ENCODE measurements around the gene ADAR.

Gene ADAR

DNA sequence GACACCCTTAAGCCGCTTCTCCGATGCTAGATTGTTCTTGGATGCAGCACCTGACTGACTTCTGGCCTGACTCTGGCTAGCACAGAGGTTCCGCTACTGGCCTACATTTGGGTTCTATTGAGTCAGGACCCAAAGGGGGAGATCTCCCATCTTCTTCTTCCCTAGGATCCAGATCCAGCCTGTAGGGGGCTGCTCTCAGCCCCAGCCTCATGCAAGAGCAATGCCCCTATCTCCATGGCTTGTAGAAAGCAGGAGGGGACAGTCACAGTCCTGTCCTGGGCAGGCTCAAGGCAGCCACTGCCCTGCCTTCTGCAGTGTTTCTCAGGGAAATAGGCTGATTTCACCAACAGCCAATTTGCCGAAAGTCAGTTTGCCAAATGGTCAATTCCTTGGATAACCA lies 6.3 kb upstream of the ADAR start:
- H3K36me3 ChIP-seq (ENCODE audit: control insufficient read depth in 1 of 2, insufficient read depth in 2 of 2, low read length in 2 of 2), result no peaks in the 10 kb centered on the region
- H3K4me1 ChIP-seq (ENCODE audit: control insufficient read depth in 1 of 2, insufficient read depth in 2 of 2, low read length in 2 of 2), result no peaks in the 10 kb centered on the region
- no peak overlapping the region for H3K27ac ChIP-seq (ENCODE audit: low read length)
- H3K27me3 ChIP-seq (ENCODE audit: low read depth, low read length), result no peaks in the 10 kb centered on the region
- no peaks in the 10 kb centered on the region for H3K9me3 ChIP-seq (ENCODE audit: control insufficient read depth in 1 of 2, low read length in 2 of 2)
- no peak overlapping the region for H3K4me3 ChIP-seq (ENCODE audit: low read depth in 1 of 2, low read length in 2 of 2)

DNA sequence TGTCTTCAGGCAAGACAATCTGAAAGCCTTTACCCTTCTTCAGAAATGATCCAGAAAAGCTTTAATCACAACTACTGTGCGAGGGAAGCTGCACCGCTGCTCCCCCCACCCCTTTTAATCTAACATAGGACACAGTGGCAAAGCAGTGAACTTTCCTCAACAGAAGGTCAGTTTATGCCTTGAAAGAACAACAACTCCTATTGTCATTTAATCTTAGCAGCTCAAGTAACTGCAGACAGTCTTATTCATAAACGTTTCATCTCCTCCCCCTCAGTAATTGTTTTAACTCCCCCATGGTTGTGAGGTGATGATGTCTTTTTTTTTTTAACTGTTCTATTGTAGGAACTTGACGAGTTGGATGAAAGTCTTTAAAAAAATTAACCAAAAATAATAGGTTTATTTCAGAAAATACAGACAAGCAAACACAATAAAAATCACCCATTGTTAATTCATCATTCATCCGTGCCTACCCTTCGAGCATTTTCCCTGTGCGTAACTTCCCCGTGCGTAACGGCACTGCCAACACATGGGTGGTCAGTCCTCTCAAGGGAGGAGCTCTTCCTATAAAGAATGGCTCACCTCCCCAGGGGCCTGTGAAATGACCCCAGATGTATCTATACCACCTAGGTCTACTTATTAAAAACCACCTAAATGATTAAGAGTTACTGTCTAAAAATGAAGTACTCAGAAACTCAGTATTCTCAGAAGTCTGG lies 3.3 kb upstream of the ADAR start:
- H3K36me3 ChIP-seq (ENCODE audit: control insufficient read depth in 1 of 2, insufficient read depth in 2 of 2, low read length in 2 of 2), result peaks cover 0 to 5% of the 10 kb centered on the region in 2 donors
- no peak overlapping the region for H3K4me3 ChIP-seq (ENCODE audit: low read depth in 1 of 2, low read length in 2 of 2)
- no peaks in the 10 kb centered on the region for H3K27me3 ChIP-seq (ENCODE audit: low read depth, low read length)
- H3K4me1 ChIP-seq (ENCODE audit: control insufficient read depth in 1 of 2, insufficient read depth in 2 of 2, low read length in 2 of 2), result peaks cover 3 to 8% of the 10 kb centered on the region in 2 donors
- H3K27ac ChIP-seq (ENCODE audit: low read length), result no peak overlapping the region
- no peaks in the 10 kb centered on the region for H3K9me3 ChIP-seq (ENCODE audit: control insufficient read depth in 1 of 2, low read length in 2 of 2)

DNA sequence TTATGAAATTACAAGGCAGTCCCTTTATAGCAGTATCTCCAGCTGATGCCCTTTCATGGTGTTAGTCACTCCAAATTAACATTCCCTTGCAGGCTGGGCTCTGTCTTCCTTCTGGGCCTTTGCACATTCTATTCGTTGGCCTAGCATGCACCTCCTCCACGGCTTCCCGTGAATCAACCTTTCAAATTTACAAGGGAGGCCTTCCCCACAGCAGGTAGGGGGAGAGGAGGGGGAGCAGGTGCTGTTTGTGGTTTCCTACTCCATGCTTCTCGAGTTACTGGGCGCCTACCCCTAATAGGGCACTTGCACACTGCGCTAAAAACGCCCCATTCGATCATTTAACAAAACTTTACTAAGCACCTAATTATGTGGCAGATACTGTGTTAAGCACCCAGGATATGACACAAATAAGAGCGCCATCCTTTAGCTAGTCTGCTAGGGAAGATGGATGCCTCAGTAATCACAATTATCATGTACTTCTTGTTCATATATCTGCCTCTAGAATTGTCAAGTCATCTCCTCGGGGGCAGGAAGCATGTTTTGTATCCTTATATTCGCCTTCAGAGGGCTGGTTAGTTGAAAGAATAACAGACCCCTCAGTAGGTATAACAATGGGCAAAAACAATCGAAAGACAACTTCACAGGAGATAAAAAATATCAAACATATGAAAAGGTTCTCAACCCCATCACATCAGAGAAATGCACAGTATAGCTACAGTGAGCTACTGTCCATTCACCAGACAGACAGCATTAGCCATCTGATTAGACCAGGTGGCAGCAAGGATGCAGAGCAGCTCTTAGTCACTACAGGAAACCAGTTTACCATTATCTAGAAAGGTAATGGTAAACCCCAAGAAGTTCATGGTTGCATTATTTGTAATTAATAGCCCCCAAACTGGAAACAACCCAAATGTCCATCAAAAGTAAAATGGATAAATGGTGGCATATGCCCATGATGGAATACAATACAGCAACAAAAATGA lies 1.7 kb upstream of the ADAR start:
- Histone ChIP-seq H3K4me3 (ENCODE audit: low read depth in 1 of 2, low read length in 2 of 2) (no peak overlapping the region), H3K4me1 (ENCODE audit: control insufficient read depth in 1 of 2, insufficient read depth in 2 of 2, low read length in 2 of 2) (peaks cover 17 to 19% of the 10 kb centered on the region in 2 donors), H3K36me3 (ENCODE audit: control insufficient read depth in 1 of 2, insufficient read depth in 2 of 2, low read length in 2 of 2) (peaks cover 0 to 5% of the 10 kb centered on the region in 2 donors), H3K9me3 (ENCODE audit: control insufficient read depth in 1 of 2, low read length in 2 of 2) (no peaks in the 10 kb centered on the region), H3K27ac (ENCODE audit: low read length) (no peak overlapping the region), H3K27me3 (ENCODE audit: low read depth, low read length) (no peaks in the 10 kb centered on the region)

DNA sequence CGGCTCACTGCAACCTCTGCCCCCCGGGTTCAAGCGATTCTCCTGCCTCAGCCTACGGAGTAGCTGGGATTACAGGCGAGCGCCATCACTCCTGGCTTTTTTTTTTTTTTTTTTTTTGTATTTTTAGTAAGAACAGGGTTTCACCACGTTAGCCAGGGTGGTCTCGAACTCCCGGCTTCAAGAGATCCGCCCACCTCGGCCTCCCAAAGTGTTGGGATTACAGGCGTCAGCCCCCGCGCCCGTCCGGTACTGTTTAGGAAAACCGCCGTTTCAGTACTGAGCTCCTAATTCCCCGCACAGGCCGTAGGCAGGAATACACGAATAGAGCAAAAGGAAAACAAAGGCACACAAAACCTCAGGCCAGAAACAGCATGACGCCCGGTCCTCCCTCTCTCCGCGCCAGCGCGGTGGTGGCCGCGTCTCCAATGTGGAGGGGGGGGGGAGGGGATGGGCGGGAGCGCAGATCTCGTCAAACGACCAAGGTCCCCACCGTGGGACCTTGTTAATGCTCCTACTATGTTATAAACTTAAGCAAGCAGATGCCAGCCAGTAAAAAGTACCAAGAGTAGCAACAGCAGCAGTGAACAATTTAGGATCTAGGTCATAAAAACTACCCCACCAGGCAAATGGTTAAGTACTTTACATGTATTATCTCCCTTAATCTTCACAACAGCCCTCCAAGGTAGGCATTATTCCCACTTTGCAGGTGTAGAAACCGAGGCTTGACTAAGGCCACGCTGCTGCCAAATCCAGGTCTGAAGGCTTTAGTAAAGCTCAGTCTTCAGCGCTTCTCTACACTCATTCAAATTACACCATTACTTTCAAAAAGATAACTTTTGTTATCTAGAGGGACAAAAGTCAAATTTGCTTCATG lies 648 bp upstream of the ADAR start:
- Histone ChIP-seq H3K36me3 (ENCODE audit: control insufficient read depth in 1 of 2, insufficient read depth in 2 of 2, low read length in 2 of 2) (peaks cover 0 to 5% of the 10 kb centered on the region in 2 donors), H3K4me1 (ENCODE audit: control insufficient read depth in 1 of 2, insufficient read depth in 2 of 2, low read length in 2 of 2) (peaks cover 18 to 26% of the 10 kb centered on the region in 2 donors), H3K9me3 (ENCODE audit: control insufficient read depth in 1 of 2, low read length in 2 of 2) (no peaks in the 10 kb centered on the region), H3K27ac (ENCODE audit: low read length) (peak overlapping the region; percentile 95), H3K4me3 (ENCODE audit: low read depth in 1 of 2, low read length in 2 of 2) (peak overlapping the region; percentile 93 to 96), H3K27me3 (ENCODE audit: low read depth, low read length) (no peaks in the 10 kb centered on the region)

- Histone ChIP-seq H3K4me3 (ENCODE audit: low read depth in 1 of 2, low read length in 2 of 2) (peak overlapping the region; percentile 93 to 96), H3K27me3 (ENCODE audit: low read depth, low read length) (no peaks in the 10 kb centered on the region), H3K9me3 (ENCODE audit: control insufficient read depth in 1 of 2, low read length in 2 of 2) (no peaks in the 10 kb centered on the region), H3K36me3 (ENCODE audit: control insufficient read depth in 1 of 2, insufficient read depth in 2 of 2, low read length in 2 of 2) (peaks cover 6 to 10% of the 10 kb centered on the region in 2 donors), H3K27ac (ENCODE audit: low read length) (peak overlapping the region; percentile 95), H3K4me1 (ENCODE audit: control insufficient read depth in 1 of 2, insufficient read depth in 2 of 2, low read length in 2 of 2) (peaks cover 18 to 33% of the 10 kb centered on the region in 2 donors)
Observed at GRCh38 chr1:154607106-154607608, 829 bp downstream of the ADAR start.

- Histone ChIP-seq H3K36me3 (ENCODE audit: control insufficient read depth in 1 of 2, insufficient read depth in 2 of 2, low read length in 2 of 2) (peaks cover 21 to 25% of the 10 kb centered on the region in 2 donors), H3K4me1 (ENCODE audit: control insufficient read depth in 1 of 2, insufficient read depth in 2 of 2, low read length in 2 of 2) (peaks cover 18 to 42% of the 10 kb centered on the region in 2 donors), H3K27ac (ENCODE audit: low read length) (no peak overlapping the region), H3K4me3 (ENCODE audit: low read depth in 1 of 2, low read length in 2 of 2) (no peak overlapping the region), H3K27me3 (ENCODE audit: low read depth, low read length) (no peaks in the 10 kb centered on the region), H3K9me3 (ENCODE audit: control insufficient read depth in 1 of 2, low read length in 2 of 2) (no peaks in the 10 kb centered on the region)
Observed at GRCh38 chr1:154605534-154605933, 2.5 kb downstream of the ADAR start.

DNA sequence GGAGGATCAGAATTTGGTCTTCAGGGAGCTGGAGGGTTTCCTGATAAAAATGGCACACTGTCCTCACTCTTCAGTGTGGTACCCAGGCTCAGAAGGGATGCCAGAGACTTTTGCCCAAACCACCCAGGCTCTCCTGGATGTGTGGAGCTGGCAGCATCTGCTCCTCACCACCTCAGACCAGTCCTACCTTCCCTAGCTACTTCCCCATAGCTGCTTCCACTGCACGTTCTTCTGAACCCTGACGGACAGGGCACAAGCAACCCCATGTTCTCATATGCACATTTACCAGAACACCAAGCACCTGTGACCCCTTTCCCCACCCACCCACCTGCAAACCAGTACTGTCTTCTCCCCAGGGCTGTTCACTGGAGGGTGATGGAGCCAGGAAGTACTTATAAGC lies 4.7 kb downstream of the ADAR start:
- Histone ChIP-seq H3K36me3 (ENCODE audit: control insufficient read depth in 1 of 2, insufficient read depth in 2 of 2, low read length in 2 of 2) (peaks cover 37 to 40% of the 10 kb centered on the region in 2 donors), H3K4me3 (ENCODE audit: low read depth in 1 of 2, low read length in 2 of 2) (no peak overlapping the region), H3K27ac (ENCODE audit: low read length) (no peak overlapping the region), H3K4me1 (ENCODE audit: control insufficient read depth in 1 of 2, insufficient read depth in 2 of 2, low read length in 2 of 2) (peaks cover 13 to 58% of the 10 kb centered on the region in 2 donors), H3K27me3 (ENCODE audit: low read depth, low read length) (no peaks in the 10 kb centered on the region), H3K9me3 (ENCODE audit: control insufficient read depth in 1 of 2, low read length in 2 of 2) (no peaks in the 10 kb centered on the region)

- Histone ChIP-seq H3K9me3 (ENCODE audit: control insufficient read depth in 1 of 2, low read length in 2 of 2) (no peaks in the 10 kb centered on the region), H3K4me3 (ENCODE audit: low read depth in 1 of 2, low read length in 2 of 2) (no peak overlapping the region), H3K36me3 (ENCODE audit: control insufficient read depth in 1 of 2, insufficient read depth in 2 of 2, low read length in 2 of 2) (peaks cover 65 to 68% of the 10 kb centered on the region in 2 donors), H3K27ac (ENCODE audit: low read length) (no peak overlapping the region), H3K27me3 (ENCODE audit: low read depth, low read length) (no peaks in the 10 kb centered on the region), H3K4me1 (ENCODE audit: control insufficient read depth in 1 of 2, insufficient read depth in 2 of 2, low read length in 2 of 2) (peaks cover under 1 to 38% of the 10 kb centered on the region in 2 donors)
Observed at GRCh38 chr1:154599658-154600057, 8.3 kb downstream of the ADAR start.

- H3K36me3 ChIP-seq (ENCODE audit: control insufficient read depth in 1 of 2, insufficient read depth in 2 of 2, low read length in 2 of 2), result peaks cover 71 to 74% of the 10 kb centered on the region in 2 donors
- no peak overlapping the region for H3K27ac ChIP-seq (ENCODE audit: low read length)
- H3K9me3 ChIP-seq (ENCODE audit: control insufficient read depth in 1 of 2, low read length in 2 of 2), result no peaks in the 10 kb centered on the region
- peaks cover 0 to 36% of the 10 kb centered on the region in 2 donors for H3K4me1 ChIP-seq (ENCODE audit: control insufficient read depth in 1 of 2, insufficient read depth in 2 of 2, low read length in 2 of 2)
- H3K4me3 ChIP-seq (ENCODE audit: low read depth in 1 of 2, low read length in 2 of 2), result no peak overlapping the region
- no peaks in the 10 kb centered on the region for H3K27me3 ChIP-seq (ENCODE audit: low read depth, low read length)
Observed at GRCh38 chr1:154598871-154599635, 8.9 kb downstream of the ADAR start.

DNA sequence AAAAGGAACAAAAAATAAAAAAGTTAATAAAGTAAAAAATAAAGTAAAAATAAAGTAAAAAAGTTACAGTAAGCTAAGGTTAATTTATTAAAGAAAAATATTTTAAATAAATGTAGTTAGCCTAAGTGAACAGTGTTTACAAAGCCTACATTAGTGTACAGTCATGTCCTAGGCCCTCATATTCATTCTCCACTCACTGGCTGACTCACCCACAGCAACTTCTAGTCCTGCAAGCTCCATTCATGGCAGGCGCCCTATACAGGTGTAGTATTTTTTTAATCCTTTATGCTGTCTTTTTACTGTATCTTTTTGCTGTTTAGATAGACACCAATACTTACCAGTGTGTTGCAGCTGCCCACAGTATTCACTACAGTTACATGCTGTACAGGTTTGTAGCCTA lies 12.4 kb downstream of the ADAR start:
- H3K9me3 ChIP-seq (ENCODE audit: control insufficient read depth in 1 of 2, low read length in 2 of 2), result no peaks in the 10 kb centered on the region
- H3K4me1 ChIP-seq (ENCODE audit: control insufficient read depth in 1 of 2, insufficient read depth in 2 of 2, low read length in 2 of 2), result peaks cover 0 to 17% of the 10 kb centered on the region in 2 donors
- H3K27me3 ChIP-seq (ENCODE audit: low read depth, low read length), result no peaks in the 10 kb centered on the region
- H3K4me3 ChIP-seq (ENCODE audit: low read depth in 1 of 2, low read length in 2 of 2), result no peak overlapping the region
- H3K27ac ChIP-seq (ENCODE audit: low read length), result no peak overlapping the region
- H3K36me3 ChIP-seq (ENCODE audit: control insufficient read depth in 1 of 2, insufficient read depth in 2 of 2, low read length in 2 of 2), result peaks cover 72 to 84% of the 10 kb centered on the region in 2 donors

Data from muscle layer of duodenum (tissue), 2 donors.